A673 (cell line): ENCODE data around the gene DDX54. TPM values are rescaled to one million over a fixed set of nuclear protein-coding genes. Genes with fewer than 3 reads are reported as not detected.

Source experiments
- BruUV-seq: library from RNA; stranded (reverse); fragments of 400-500 nt; replicated peaks from 2 replicates; lab custom pipeline; 2021; lab: Mats Ljungman, UMichigan
- CTCF ChIA-PET: fragments of 300-600 bp; sonication (Branson Sonifier 250); formaldehyde crosslinking; loops from one replicate; lab custom pipeline; 2022; ENCODE audit warnings: antibody characterized with exemption; lab: Charles Lee
- POLR2A ChIA-PET: fragments of 300-600 bp; sonication (Branson Sonifier 250); formaldehyde crosslinking; loops from one replicate; lab custom pipeline; 2022; ENCODE audit warnings: antibody characterized with exemption; ENCODE audit not compliant: low non-redundant PET; lab: Charles Lee
- DNase-seq: peaks from one replicate; pipeline ENCODE4 v3.0.0-alpha.2; 2015; ENCODE audit warnings: low spot score
- H3K27ac ChIP-seq: fragments of 200-600 bp; sonication (generic); 2 replicates; pipeline ENCODE4 v1.5.1; 2016; ENCODE audit warnings: mixed run types, low read depth, mild to moderate bottlenecking, mixed read lengths, antibody characterized with exemption, low read length; ENCODE audit not compliant: poor library complexity, severe bottlenecking
- H3K27me3 ChIP-seq: fragments of 200-600 bp; sonication (generic); replicated peaks from 2 replicates; pipeline ENCODE4 v1.6.1; 2017; ENCODE audit warnings: mixed run types, low read depth, mild to moderate bottlenecking, mixed read lengths, antibody characterized with exemption, low read length; ENCODE audit not compliant: insufficient read depth, poor library complexity
- H3K36me3 ChIP-seq: fragments of 200-600 bp; sonication (generic); 2 replicates; pipeline ENCODE4 v1.6.1; 2016; ENCODE audit warnings: mixed run types, mild to moderate bottlenecking, mixed read lengths, antibody characterized with exemption, low read length; ENCODE audit not compliant: insufficient read depth, poor library complexity, severe bottlenecking
- H3K4me1 ChIP-seq: fragments of 200-600 bp; sonication (generic); 2 replicates; pipeline ENCODE4 v1.6.1; 2017; ENCODE audit warnings: mixed run types, mild to moderate bottlenecking, mixed read lengths, antibody characterized with exemption, low read length; ENCODE audit not compliant: insufficient read depth, poor library complexity, severe bottlenecking
- H3K4me3 ChIP-seq: fragments of 200-600 bp; sonication (generic); 2 replicates; pipeline ENCODE4 v1.5.1; 2016; ENCODE audit warnings: low read depth, mixed run types, mild to moderate bottlenecking, mixed read lengths, low read length; ENCODE audit not compliant: poor library complexity, severe bottlenecking
- H3K9me3 ChIP-seq: fragments of 200-600 bp; sonication (generic); 2 replicates; pipeline ENCODE4 v1.6.1; 2016; ENCODE audit warnings: mixed run types, low read depth, mild to moderate bottlenecking, mixed read lengths, antibody characterized with exemption, low read length; ENCODE audit not compliant: poor library complexity, severe bottlenecking
- EZH2 ChIP-seq: fragments of 200-600 bp; sonication (generic); IDR thresholded peaks from 2 replicates; pipeline ENCODE4 v1.6.1; 2017; ENCODE audit warnings: borderline replicate concordance, low read depth, mild to moderate bottlenecking, mixed read lengths, antibody characterized with exemption, low read length; ENCODE audit not compliant: poor library complexity, severe bottlenecking
- intact Hi-C: fragments of 100-400 bp; cut with micrococcal nuclease; formaldehyde crosslinking; loops from one replicate; pipeline ENCODE4 v1.10.0; 2022; ENCODE audit not compliant: unreplicated experiment
- total RNA-seq: library from RNA; stranded (reverse); gene quantifications from 2 replicates; pipeline ENCODE4 v1.2.3, GENCODE V29; 2021
- TF ChIP-seq, protein P1 (sequence below): fragments of 300-800, 200-600 bp; sonication (generic); conservative IDR thresholded peaks from 2 replicates; pipeline ENCODE4 v1.5.1; 2017; ENCODE audit warnings: low read depth, mild to moderate bottlenecking, antibody characterized with exemption, low read length, moderate library complexity, mixed read lengths

DDX54 gene
- total RNA-seq, 1 experiment from 2014 or later = 116 TPM

GRCh38 chr12:113136990-113137511 is 48.2 kb downstream of the DDX54 start:
- ChIA-PET CTCF (interaction anchor here (0.5 kb wide), 1 partner anchor 12 kb away, joined by 3 read pairs; no protein-coding TSS in a partner anchor), POLR2A (no interaction called here)
- Histone ChIP-seq H3K4me1 (peaks cover 6% of the 10 kb centered on the region), H3K4me3 (no peak overlapping the region), H3K27ac (no peak overlapping the region), H3K9me3 (no peaks in the 10 kb centered on the region), H3K36me3 (no peaks in the 10 kb centered on the region), H3K27me3 (no peaks in the 10 kb centered on the region)
- DNase-seq = no peak
- no peak for TF ChIP-seq EZH2
- TF ChIP-seq, protein P1, sequence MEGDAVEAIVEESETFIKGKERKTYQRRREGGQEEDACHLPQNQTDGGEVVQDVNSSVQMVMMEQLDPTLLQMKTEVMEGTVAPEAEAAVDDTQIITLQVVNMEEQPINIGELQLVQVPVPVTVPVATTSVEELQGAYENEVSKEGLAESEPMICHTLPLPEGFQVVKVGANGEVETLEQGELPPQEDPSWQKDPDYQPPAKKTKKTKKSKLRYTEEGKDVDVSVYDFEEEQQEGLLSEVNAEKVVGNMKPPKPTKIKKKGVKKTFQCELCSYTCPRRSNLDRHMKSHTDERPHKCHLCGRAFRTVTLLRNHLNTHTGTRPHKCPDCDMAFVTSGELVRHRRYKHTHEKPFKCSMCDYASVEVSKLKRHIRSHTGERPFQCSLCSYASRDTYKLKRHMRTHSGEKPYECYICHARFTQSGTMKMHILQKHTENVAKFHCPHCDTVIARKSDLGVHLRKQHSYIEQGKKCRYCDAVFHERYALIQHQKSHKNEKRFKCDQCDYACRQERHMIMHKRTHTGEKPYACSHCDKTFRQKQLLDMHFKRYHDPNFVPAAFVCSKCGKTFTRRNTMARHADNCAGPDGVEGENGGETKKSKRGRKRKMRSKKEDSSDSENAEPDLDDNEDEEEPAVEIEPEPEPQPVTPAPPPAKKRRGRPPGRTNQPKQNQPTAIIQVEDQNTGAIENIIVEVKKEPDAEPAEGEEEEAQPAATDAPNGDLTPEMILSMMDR = no peak
- no TSS peak for BruUV-seq
- intact Hi-C loops = no loop called here

- H3K27ac ChIP-seq = no peak overlapping the region
- BruUV-seq = no TSS peak
- TF ChIP-seq, protein P1 = no peak
- no peak for TF ChIP-seq EZH2
- CTCF ChIA-PET = no interaction called here
- no peaks in the 10 kb centered on the region for H3K9me3 ChIP-seq
- H3K36me3 ChIP-seq = no peaks in the 10 kb centered on the region
- H3K4me3 ChIP-seq = peak overlapping the region; percentile 35
- POLR2A ChIA-PET = no interaction called here
- peaks cover 6% of the 10 kb centered on the region for H3K4me1 ChIP-seq
- intact Hi-C loops = no loop called here
- no peaks in the 10 kb centered on the region for H3K27me3 ChIP-seq
- DNase-seq = peak; percentile 54
Observed at GRCh38 chr12:113136128-113136989, 48.9 kb downstream of the DDX54 start.

DNA sequence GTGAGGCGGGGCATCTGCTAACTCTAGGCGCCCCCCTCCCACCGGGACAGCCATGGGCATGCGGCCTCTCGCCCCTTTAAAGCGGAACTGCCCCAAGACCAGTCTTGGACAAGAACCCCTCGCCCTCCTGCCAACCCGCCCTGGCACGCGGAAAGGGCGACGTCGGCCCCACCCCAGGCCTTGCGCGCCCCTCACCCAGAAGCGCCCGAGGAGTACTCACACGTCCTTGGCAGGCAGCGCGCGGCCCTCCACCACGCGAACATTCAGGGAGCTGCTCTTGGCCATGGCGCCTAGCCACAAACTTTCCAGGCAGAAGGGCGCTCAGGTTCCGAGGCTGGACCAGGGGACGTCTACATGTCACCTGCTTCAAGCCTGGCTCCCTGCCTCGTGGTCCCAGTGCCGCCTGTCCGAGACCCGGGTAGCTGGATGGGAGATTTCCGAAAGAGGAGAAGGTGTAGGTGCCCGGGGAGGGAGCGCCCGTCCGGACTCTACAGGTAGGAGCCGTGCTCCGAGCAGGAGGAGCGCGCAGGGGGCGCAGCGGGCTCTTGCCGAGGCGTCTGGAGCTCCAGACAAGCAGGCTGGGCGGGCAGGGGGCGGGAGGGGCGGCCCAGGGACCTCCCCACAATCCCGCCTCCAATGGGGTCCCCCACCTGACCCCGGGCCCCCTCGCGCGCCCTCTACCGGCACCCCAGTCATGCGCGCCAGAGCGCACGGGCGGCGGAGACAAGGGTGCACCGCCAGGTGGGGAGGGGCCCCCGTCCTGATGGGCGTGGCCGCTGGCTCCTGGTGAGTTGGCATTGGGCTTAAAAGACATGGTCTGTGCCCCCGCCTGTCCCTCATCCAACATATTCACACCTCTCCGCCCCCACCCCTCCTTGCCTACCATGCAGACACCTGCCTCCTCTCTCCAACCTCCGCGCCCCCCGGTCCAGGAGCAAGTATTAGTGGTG is 49.8 kb downstream of the DDX54 start, which contains the start of gene RASAL1:
Gene RASAL1, minus strand, starts transcription at position 584 of the 950 bp plus-strand sequence. Its CDS starts 299 bp downstream, at position 285.
- no TSS peak for BruUV-seq
- H3K9me3 ChIP-seq = no peaks in the 10 kb centered on the region
- POLR2A ChIA-PET = no interaction called here

More for the DNA sequence above, 49.8 kb downstream of the DDX54 start, which contains the start of gene RASAL1:
- Histone ChIP-seq H3K4me1 (peaks cover 6% of the 10 kb centered on the region), H3K27me3 (no peaks in the 10 kb centered on the region), H3K36me3 (no peaks in the 10 kb centered on the region), H3K4me3 (peak within 1 kb of the TSS; percentile 35), H3K27ac (no peak within 1 kb of the TSS)
- intact Hi-C loops = no loop called here
- CTCF ChIA-PET = interaction anchor here (0.6 to 1.4 kb wide), 3 partner anchors 16 to 142 kb away, joined by 4 read pairs; no protein-coding TSS in a partner anchor
- TF ChIP-seq, protein P1 = peak; percentile 64
- no peak for TF ChIP-seq EZH2
- DNase-seq = peak; percentile 44
